Spleen (tissue), 11 donors: ENCODE data around the gene GGA2. TPM values are rescaled to one million over a fixed set of nuclear protein-coding genes. Genes with fewer than 3 reads are reported as not detected.
A peak's percentile ranks its signal among the peaks of the same experiment; 100 is the strongest.

Source experiments
- DNase-seq: peaks from one replicate; pipeline ENCODE4 v3.0.0-alpha.2; 2020
- H3K27ac ChIP-seq, 8 donors: fragments of 200-600 bp; sonication (generic) in 7 of 8; 1 replicate in 4 of 8; 2 replicates in 4 of 8; pipeline versions ENCODE4 v1.5.0 to v1.8.0; 2016 to 2021; ENCODE audit warnings: inconsistent platforms in 4 of 8, mild to moderate bottlenecking in 4 of 8, moderate library complexity in 1 of 8
- H3K27me3 ChIP-seq, 7 donors: fragments of 200-600 bp; sonication (generic) in 6 of 7; replicated peaks in 1 of 7; 1 replicate in 4 of 7; 2 replicates in 3 of 7; pipeline versions ENCODE4 v1.5.0 to v1.8.0; 2016 to 2021; ENCODE audit warnings: inconsistent platforms in 3 of 7, mild to moderate bottlenecking in 1 of 7
- H3K36me3 ChIP-seq, 6 donors: fragments of 200-600 bp; sonication (generic) in 5 of 6; 1 replicate in 4 of 6; 2 replicates in 2 of 6; pipeline versions ENCODE4 v1.5.0 to v1.8.0; 2016 to 2021; ENCODE audit warnings: inconsistent platforms in 2 of 6
- H3K4me1 ChIP-seq, 6 donors: fragments of 200-600 bp; sonication (generic) in 5 of 6; 1 replicate in 3 of 6; 2 replicates in 3 of 6; pipeline versions ENCODE4 v1.5.0 to v1.8.0; 2016 to 2021; ENCODE audit warnings: inconsistent platforms in 3 of 6
- H3K4me3 ChIP-seq, 8 donors: fragments of 200-600 bp; sonication (generic) in 7 of 8; 1 replicate in 4 of 8; 2 replicates in 4 of 8; pipeline versions ENCODE4 v1.5.0 to v1.8.0; 2016 to 2021; ENCODE audit warnings: inconsistent platforms in 4 of 8, mild to moderate bottlenecking in 4 of 8, moderate library complexity in 2 of 8
- H3K9me3 ChIP-seq, 8 donors: fragments of 200-600 bp; sonication (generic) in 7 of 8; 1 replicate in 4 of 8; 2 replicates in 4 of 8; pipeline versions ENCODE4 v1.5.0 to v1.8.0; 2016 to 2021; ENCODE audit warnings: inconsistent platforms in 4 of 8
- POLR2A ChIP-seq, 3 donors: fragments of 450-650 bp; IDR thresholded peaks; one replicate each; pipeline ENCODE4 v1.5.1; 2017; ENCODE audit warnings: antibody characterized with exemption in 3 of 3, mild to moderate bottlenecking in 1 of 3
- POLR2AphosphoS5 ChIP-seq, 3 donors: sonication (generic); formaldehyde crosslinking; IDR thresholded peaks; one replicate each; pipeline ENCODE4 v1.5.1; 2017; ENCODE audit warnings: antibody characterized with exemption in 3 of 3
- WGBS, 5 donors: extraction: QIAGEN DNeasy Blood & Tissue Kit in 3 of 5; methylation state at CpG; one replicate each; pipeline versions ENCODE4 v1.1.5 to v1.1.7; 2013 to 2018; 5-methylcytosine and 5-hydroxymethylcytosine counted together
- intact Hi-C: fragments of 100-400 bp; cut with DNase I; formaldehyde crosslinking; loops from one replicate; pipeline ENCODE4 v1.15.0; 2023; ENCODE audit warnings: low total_unique reads
- polyA plus RNA-seq, 3 donors: library from polyadenylated mRNA; stranded (reverse); fragments of 200-250 nt; gene quantifications; one replicate each; pipeline ENCODE4 v1.2.1, GENCODE V29; 2013
- total RNA-seq, 7 donors: library from RNA; depleted of rRNA in 3 of 7; stranded (reverse); fragments of >200 nt in 3 of 7; fragmentation: NEBNext Ultra II Directional in 4 of 7; extraction: Animal tissue kit (Norgen Biotek cat#: 25700) in 4 of 7; gene quantifications; one replicate each; pipeline versions ENCODE4 v1.1.0 to v1.2.1, GENCODE V29; 2016 to 2021
- TF ChIP-seq, protein P1 (sequence below), 11 experiments: fragments of 200-600 bp in 7 of 11; fragments of 450-650 bp in 4 of 11; sonication (generic) in 4 of 11; IDR thresholded peaks in 8 of 11; conservative IDR thresholded peaks in 3 of 11; 1 replicate in 7 of 11; 2 replicates in 4 of 11; pipeline versions ENCODE4 v1.4.0 to v1.8.0; 2016 to 2021; ENCODE audit warnings: antibody characterized with exemption in 11 of 11, inconsistent platforms in 4 of 11, mild to moderate bottlenecking in 1 of 11
- donor health status: healthy with polysubstance abuse.
- donor health status: DM: no; HTN: no; CAD: no; lungs with moderate emphysema.
- donor health status: DM: no; HTN: no; CAD: no.
- donor health status: Bipolar disorder and iron deficiency.
- donor health status: healthy.
- donor health status: DM: no; HTN: no; CAD: no.
- donor health status: DM: yes; HTN: yes; CAD: no.

The GGA2 gene
- total and polyA plus RNA-seq, 10 donors, result 49.4 to 179 (median 141) TPM

DNA sequence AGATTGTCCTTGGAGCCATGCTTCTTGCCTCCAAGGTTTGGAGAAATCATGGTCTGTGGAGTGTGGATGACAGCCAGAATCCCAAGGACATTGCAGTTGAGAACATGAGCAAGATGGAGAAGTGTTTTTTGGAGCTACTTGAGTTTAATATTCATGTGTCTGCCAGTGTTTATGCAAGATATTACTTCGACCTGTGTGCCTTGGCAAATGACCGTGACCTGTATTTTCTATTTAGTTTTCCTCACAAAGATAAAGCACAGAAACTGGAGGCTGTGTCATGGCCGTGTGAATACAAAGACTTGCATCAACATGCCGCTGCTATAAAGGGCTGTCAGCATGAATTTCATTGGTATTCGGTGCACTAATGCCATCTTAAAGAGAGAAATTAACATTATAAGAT is 9.0 kb downstream of the GGA2 start:
- Histone ChIP-seq H3K27me3 (no peaks in the 10 kb centered on the region), H3K36me3 (peaks cover 0 to 36% (median 0%) of the 10 kb centered on the region in 6 donors), H3K27ac (peak overlapping the region in 1 of 8 donors; percentile 5), H3K4me1 (peaks cover 67 to 100% (median 96%) of the 10 kb centered on the region in 6 donors), H3K4me3 (no peak overlapping the region), H3K9me3 (no peaks in the 10 kb centered on the region)
- intact Hi-C loops, result loop anchor here (10.0 kb wide), 2 partner anchors 54 to 94 kb away; partner anchors contain the start of genes EARS2, NDUFAB1 and UBFD1
- TF ChIP-seq, protein P1, sequence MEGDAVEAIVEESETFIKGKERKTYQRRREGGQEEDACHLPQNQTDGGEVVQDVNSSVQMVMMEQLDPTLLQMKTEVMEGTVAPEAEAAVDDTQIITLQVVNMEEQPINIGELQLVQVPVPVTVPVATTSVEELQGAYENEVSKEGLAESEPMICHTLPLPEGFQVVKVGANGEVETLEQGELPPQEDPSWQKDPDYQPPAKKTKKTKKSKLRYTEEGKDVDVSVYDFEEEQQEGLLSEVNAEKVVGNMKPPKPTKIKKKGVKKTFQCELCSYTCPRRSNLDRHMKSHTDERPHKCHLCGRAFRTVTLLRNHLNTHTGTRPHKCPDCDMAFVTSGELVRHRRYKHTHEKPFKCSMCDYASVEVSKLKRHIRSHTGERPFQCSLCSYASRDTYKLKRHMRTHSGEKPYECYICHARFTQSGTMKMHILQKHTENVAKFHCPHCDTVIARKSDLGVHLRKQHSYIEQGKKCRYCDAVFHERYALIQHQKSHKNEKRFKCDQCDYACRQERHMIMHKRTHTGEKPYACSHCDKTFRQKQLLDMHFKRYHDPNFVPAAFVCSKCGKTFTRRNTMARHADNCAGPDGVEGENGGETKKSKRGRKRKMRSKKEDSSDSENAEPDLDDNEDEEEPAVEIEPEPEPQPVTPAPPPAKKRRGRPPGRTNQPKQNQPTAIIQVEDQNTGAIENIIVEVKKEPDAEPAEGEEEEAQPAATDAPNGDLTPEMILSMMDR (IDR thresholded peaks at IDR 0.05 in 8 of 11, conservative IDR thresholded peaks at IDR 0.05 in 3 of 11), result no peak
- no peak for TF ChIP-seq POLR2AphosphoS5 (IDR thresholded peaks at IDR 0.05)
- no peak for TF ChIP-seq POLR2A (IDR thresholded peaks at IDR 0.05)
- WGBS, 5 donors, result 77 to 84% (median 79%) methylated on average over 5 of the region's 5 CpGs
- DNase-seq, result no peak

DNA sequence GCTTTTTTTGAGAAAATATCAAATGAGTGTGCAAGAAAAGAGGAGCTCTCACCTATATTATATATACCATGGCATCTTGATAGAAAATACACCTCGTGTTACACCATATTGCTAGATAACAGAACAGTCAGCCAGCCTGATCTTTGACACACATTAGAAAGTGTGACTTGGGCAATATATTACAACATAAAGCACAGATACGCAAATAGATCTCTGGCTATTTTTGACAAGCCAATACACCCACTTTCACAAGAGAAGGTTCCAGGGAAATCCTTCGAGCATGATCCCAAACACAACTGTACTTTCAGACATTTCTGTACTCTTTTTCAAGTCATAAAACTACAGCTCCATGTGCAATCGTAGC is 9.4 kb downstream of the GGA2 start:
- intact Hi-C loops, result loop anchor here (10.0 kb wide), 2 partner anchors 54 to 94 kb away; partner anchors contain the start of genes EARS2, NDUFAB1 and UBFD1
- peaks cover 66 to 100% (median 92%) of the 10 kb centered on the region in 6 donors for H3K4me1 ChIP-seq

GRCh38 chr16:23500212-23500861 is 10.0 kb downstream of the GGA2 start:
- intact Hi-C loops, result loop anchor here (10.0 kb wide), 2 partner anchors 54 to 94 kb away; partner anchors contain the start of genes EARS2, NDUFAB1 and UBFD1
- TF ChIP-seq POLR2A (IDR thresholded peaks at IDR 0.05) (no peak), POLR2AphosphoS5 (IDR thresholded peaks at IDR 0.05) (peak in 1 of 3 donors; percentile 39)
- H3K27ac ChIP-seq, result peak overlapping the region in 2 of 8 donors; percentile 2 to 50
- 89 to 93% (median 93%) methylated on average over 16 to 20 of the region's 20 CpGs for WGBS, 5 donors
- H3K4me3 ChIP-seq, result no peak overlapping the region
- H3K4me1 ChIP-seq, result peaks cover 61 to 100% (median 87%) of the 10 kb centered on the region in 6 donors
- no peaks in the 10 kb centered on the region for H3K9me3 ChIP-seq
- DNase-seq, result peak; percentile 71
- H3K36me3 ChIP-seq, result peaks cover 0 to 46% (median 5%) of the 10 kb centered on the region in 6 donors
- no peaks in the 10 kb centered on the region for H3K27me3 ChIP-seq

More for the DNA sequence above, 9.4 kb downstream of the GGA2 start:
- Histone ChIP-seq H3K27me3 (no peaks in the 10 kb centered on the region), H3K4me3 (no peak overlapping the region), H3K9me3 (no peaks in the 10 kb centered on the region), H3K36me3 (peaks cover 0 to 41% (median under 1%) of the 10 kb centered on the region in 6 donors), H3K27ac (peak overlapping the region in 1 of 8 donors; percentile 50)
- 47 to 63% (median 51%) methylated on average over 4 of the region's 4 CpGs for WGBS, 5 donors
- DNase-seq, result no peak
- no peak for TF ChIP-seq POLR2A (IDR thresholded peaks at IDR 0.05)
- TF ChIP-seq, protein P1 (IDR thresholded peaks at IDR 0.05 in 8 of 11, conservative IDR thresholded peaks at IDR 0.05 in 3 of 11), result no peak
- no peak for TF ChIP-seq POLR2AphosphoS5 (IDR thresholded peaks at IDR 0.05)

DNA sequence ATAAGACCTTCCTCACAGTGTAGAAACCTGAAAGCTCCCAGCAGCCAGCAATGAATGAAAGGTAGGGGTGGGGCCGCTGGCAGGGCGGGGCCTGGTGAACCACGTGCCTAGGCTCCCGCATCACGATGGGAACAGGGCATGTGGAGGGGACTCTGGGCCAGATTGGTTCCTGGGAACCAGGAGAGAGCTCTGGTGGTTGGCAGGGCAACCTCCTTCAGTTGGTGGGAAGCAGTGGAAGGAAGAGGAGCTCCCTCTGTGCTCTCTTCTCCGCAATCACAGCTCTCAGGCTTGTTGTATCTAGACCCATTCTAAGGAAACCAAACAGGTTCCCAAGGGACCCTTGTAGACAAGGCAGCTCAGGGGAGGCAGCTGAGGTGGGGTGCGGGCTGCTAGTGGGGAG is 10.5 kb downstream of the GGA2 start:
- no peaks in the 10 kb centered on the region for H3K27me3 ChIP-seq
- peaks cover 0 to 51% (median 11%) of the 10 kb centered on the region in 6 donors for H3K36me3 ChIP-seq
- no peak overlapping the region for H3K4me3 ChIP-seq
- no peak for TF ChIP-seq POLR2A (IDR thresholded peaks at IDR 0.05)
- TF ChIP-seq POLR2AphosphoS5 (IDR thresholded peaks at IDR 0.05), result no peak
- TF ChIP-seq, protein P1 (IDR thresholded peaks at IDR 0.05 in 8 of 11, conservative IDR thresholded peaks at IDR 0.05 in 3 of 11), result no peak
- DNase-seq, result peak; percentile 56
- H3K4me1 ChIP-seq, result peaks cover 56 to 95% (median 81%) of the 10 kb centered on the region in 6 donors
- WGBS, 5 donors, result 80 to 89% (median 86%) methylated on average over 7 of the region's 7 CpGs
- intact Hi-C loops, result loop anchor here (10.0 kb wide), 2 partner anchors 55 to 95 kb away; partner anchors contain the start of genes EARS2, NDUFAB1 and UBFD1
- H3K27ac ChIP-seq, result peak overlapping the region in 2 of 8 donors; percentile 2 to 50
- H3K9me3 ChIP-seq, result no peaks in the 10 kb centered on the region
